ENCODE data around the gene SLC22A5.
"Not testable (repeated sequence)": the region's sequence is repeated elsewhere in the genome, so short reads cannot be mapped to it uniquely, and the experiment has no call there.

Gene SLC22A5

DNA sequence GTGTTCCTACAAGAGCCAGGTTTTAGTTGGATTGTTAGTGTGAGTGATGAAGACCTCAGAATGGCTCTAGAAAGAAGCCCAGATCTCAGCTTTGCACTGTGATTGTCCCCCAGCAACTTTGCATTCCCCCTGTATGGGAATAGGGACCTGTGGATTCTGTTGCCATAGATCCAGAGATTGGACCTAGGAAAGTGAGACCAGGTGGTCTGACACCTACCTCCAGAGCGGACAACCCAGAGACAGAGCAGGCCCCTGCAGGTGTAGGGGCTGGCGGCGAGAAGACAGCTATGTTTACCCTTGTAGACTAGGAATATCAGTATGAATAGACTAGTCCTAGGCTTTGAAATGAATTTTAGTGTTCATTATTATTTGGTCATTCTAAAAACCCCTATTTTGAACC, 67.4 kb downstream of the SLC22A5 start:
- Histone ChIP-seq H3K27ac (ENCODE audit: low read depth, low read length, poor library complexity, severe bottlenecking) (no peak overlapping the region), H3K4me1 (ENCODE audit: insufficient read depth, low read length, severe bottlenecking) (peaks cover 8% of the 10 kb centered on the region), H4K20me1 (ENCODE audit: insufficient read depth, low read length) (no peaks in the 10 kb centered on the region), H3K4me2 (ENCODE audit: low read length) (no peak overlapping the region), H3K9ac (ENCODE audit: low read length) (no peak overlapping the region), H2AFZ (ENCODE audit: low read length) (no peak overlapping the region), H3K9me2 (ENCODE audit: low read depth, low read length) (no peaks in the 10 kb centered on the region), H3K9me3 (ENCODE audit: low read length) (no peaks in the 10 kb centered on the region), H3K79me2 (ENCODE audit: insufficient read depth, low read length) (no peaks in the 10 kb centered on the region), H3K36me3 (ENCODE audit: insufficient read depth, low read length) (no peaks in the 10 kb centered on the region), H3F3A (ENCODE audit: insufficient read depth, low read length) (no peaks in the 10 kb centered on the region), H3K4me3 (ENCODE audit: low read depth, low read length, poor library complexity, severe bottlenecking) (no peak overlapping the region), H3K27me3 (ENCODE audit: insufficient read depth, low read length) (no peaks in the 10 kb centered on the region)
- TF ChIP-seq EZH2 (IDR thresholded peaks at IDR 0.05; ENCODE audit: borderline replicate concordance, low read length): no peak
- TF ChIP-seq, protein P1, sequence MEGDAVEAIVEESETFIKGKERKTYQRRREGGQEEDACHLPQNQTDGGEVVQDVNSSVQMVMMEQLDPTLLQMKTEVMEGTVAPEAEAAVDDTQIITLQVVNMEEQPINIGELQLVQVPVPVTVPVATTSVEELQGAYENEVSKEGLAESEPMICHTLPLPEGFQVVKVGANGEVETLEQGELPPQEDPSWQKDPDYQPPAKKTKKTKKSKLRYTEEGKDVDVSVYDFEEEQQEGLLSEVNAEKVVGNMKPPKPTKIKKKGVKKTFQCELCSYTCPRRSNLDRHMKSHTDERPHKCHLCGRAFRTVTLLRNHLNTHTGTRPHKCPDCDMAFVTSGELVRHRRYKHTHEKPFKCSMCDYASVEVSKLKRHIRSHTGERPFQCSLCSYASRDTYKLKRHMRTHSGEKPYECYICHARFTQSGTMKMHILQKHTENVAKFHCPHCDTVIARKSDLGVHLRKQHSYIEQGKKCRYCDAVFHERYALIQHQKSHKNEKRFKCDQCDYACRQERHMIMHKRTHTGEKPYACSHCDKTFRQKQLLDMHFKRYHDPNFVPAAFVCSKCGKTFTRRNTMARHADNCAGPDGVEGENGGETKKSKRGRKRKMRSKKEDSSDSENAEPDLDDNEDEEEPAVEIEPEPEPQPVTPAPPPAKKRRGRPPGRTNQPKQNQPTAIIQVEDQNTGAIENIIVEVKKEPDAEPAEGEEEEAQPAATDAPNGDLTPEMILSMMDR (IDR thresholded peaks at IDR 0.05; ENCODE audit: low read length): no peak

DNA sequence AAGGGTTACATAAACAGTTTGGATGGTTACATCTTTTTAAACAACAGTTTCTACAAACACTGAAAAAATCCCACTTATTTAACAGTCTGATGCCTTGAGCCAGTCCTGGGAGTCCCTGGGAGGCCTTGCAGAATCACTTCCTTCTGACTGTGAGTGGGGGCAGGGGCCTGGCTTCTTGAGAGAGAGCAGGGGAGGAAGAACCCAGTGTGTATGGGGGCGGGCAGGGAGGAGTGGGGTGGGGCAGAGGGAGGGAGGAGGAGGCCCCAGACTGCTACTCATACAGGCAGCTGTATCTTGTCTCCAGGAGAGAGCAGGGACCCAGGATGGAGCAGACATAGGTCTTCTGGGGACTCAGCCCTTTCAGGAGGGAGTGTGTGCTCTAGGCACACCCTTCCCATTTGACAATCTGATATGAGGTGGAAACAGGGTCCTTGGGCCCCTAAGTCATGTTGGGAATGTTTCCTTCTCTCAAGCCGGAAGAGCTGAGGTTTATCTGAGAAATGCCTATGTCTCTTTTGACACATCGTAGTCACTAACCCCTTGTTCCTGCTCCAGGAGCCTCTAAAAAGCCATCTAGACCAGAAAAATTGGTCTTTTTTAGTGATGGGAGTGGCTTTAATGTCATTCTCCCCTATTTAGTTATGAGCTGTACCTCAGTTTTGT, 68.2 kb downstream of the SLC22A5 start:
- Histone ChIP-seq H3K4me1 (ENCODE audit: insufficient read depth, low read length, severe bottlenecking) (peaks cover 8% of the 10 kb centered on the region), H3K27me3 (ENCODE audit: insufficient read depth, low read length) (no peaks in the 10 kb centered on the region), H3K4me2 (ENCODE audit: low read length) (no peak overlapping the region), H3K27ac (ENCODE audit: low read depth, low read length, poor library complexity, severe bottlenecking) (no peak overlapping the region), H3K9me2 (ENCODE audit: low read depth, low read length) (no peaks in the 10 kb centered on the region), H3K36me3 (ENCODE audit: insufficient read depth, low read length) (no peaks in the 10 kb centered on the region), H3K9ac (ENCODE audit: low read length) (no peak overlapping the region), H3F3A (ENCODE audit: insufficient read depth, low read length) (no peaks in the 10 kb centered on the region), H3K9me3 (ENCODE audit: low read length) (no peaks in the 10 kb centered on the region), H2AFZ (ENCODE audit: low read length) (no peak overlapping the region), H4K20me1 (ENCODE audit: insufficient read depth, low read length) (no peaks in the 10 kb centered on the region), H3K79me2 (ENCODE audit: insufficient read depth, low read length) (no peaks in the 10 kb centered on the region), H3K4me3 (ENCODE audit: low read depth, low read length, poor library complexity, severe bottlenecking) (no peak overlapping the region)
- TF ChIP-seq EZH2 (IDR thresholded peaks at IDR 0.05; ENCODE audit: borderline replicate concordance, low read length): no peak
- TF ChIP-seq, protein P1 (IDR thresholded peaks at IDR 0.05; ENCODE audit: low read length): no peak

DNA sequence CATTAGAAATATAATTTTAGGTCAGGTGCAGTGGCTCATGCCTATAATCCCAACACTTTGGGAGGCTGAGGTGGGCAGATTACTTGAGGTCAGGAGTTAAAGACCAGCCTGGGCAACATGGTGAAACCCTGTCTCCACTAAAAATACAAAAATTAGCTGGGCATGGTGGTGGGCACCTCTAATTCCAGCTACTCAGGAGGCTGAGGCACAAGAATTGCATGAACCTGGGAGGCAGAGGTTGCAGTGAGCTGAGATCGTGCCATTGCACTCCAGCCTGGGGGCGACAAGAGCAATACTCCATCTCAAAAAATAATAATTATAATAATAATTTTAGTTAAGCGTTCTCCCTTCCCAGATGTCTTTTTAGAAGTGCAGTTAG, 68.7 kb downstream of the SLC22A5 start:
- H3K4me1 ChIP-seq (ENCODE audit: insufficient read depth, low read length, severe bottlenecking); H3F3A ChIP-seq (ENCODE audit: insufficient read depth, low read length); H3K9ac ChIP-seq (ENCODE audit: low read length); H3K27ac ChIP-seq (ENCODE audit: low read depth, low read length, poor library complexity, severe bottlenecking); H3K4me2 ChIP-seq (ENCODE audit: low read length); H3K27me3 ChIP-seq (ENCODE audit: insufficient read depth, low read length); H3K36me3 ChIP-seq (ENCODE audit: insufficient read depth, low read length); H3K9me3 ChIP-seq (ENCODE audit: low read length); H2AFZ ChIP-seq (ENCODE audit: low read length); H3K9me2 ChIP-seq (ENCODE audit: low read depth, low read length); H4K20me1 ChIP-seq (ENCODE audit: insufficient read depth, low read length); H3K79me2 ChIP-seq (ENCODE audit: insufficient read depth, low read length); H3K4me3 ChIP-seq (ENCODE audit: low read depth, low read length, poor library complexity, severe bottlenecking): not testable (repeated sequence)

DNA sequence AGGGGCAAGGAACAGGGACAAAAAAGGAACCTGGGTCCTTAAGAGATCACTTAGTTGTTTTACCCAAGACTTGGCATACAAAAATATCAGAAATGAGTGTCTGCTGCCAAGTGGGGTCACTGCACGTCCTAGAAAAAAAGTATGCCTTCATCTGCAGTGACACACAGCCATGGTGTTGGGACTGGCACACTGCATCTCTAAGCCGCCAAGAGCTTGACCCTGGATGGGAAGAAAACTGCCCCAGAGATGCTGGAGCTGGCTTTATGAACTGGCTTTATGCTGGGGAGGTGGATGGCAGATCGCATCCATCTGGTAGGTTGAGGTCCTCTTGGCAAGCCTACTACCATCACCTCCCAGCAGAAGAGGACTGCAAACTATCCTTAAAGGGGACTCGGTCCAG, 69.4 kb downstream of the SLC22A5 start:
- Histone ChIP-seq H3K27me3 (ENCODE audit: insufficient read depth, low read length) (no peaks in the 10 kb centered on the region), H4K20me1 (ENCODE audit: insufficient read depth, low read length) (no peaks in the 10 kb centered on the region), H3K27ac (ENCODE audit: low read depth, low read length, poor library complexity, severe bottlenecking) (no peak overlapping the region), H2AFZ (ENCODE audit: low read length) (no peak overlapping the region), H3K9ac (ENCODE audit: low read length) (no peak overlapping the region), H3K79me2 (ENCODE audit: insufficient read depth, low read length) (no peaks in the 10 kb centered on the region), H3F3A (ENCODE audit: insufficient read depth, low read length) (no peaks in the 10 kb centered on the region), H3K9me2 (ENCODE audit: low read depth, low read length) (no peaks in the 10 kb centered on the region), H3K4me1 (ENCODE audit: insufficient read depth, low read length, severe bottlenecking) (peaks cover 8% of the 10 kb centered on the region), H3K4me3 (ENCODE audit: low read depth, low read length, poor library complexity, severe bottlenecking) (no peak overlapping the region), H3K4me2 (ENCODE audit: low read length) (no peak overlapping the region), H3K36me3 (ENCODE audit: insufficient read depth, low read length) (no peaks in the 10 kb centered on the region), H3K9me3 (ENCODE audit: low read length) (no peaks in the 10 kb centered on the region)
- TF ChIP-seq, protein P1 (IDR thresholded peaks at IDR 0.05; ENCODE audit: low read length): no peak
- no peak for TF ChIP-seq EZH2 (IDR thresholded peaks at IDR 0.05; ENCODE audit: borderline replicate concordance, low read length)

Data from OCI-LY1 (cell line).